HEK293T (cell line): ENCODE results near the gene CCDC88B.

Experiments
- CTCF ChIA-PET: fragments of 350-600 bp; formaldehyde crosslinking; extraction: SDS; loops from one replicate; lab custom pipeline; 2021; ENCODE audit warnings: antibody characterized with exemption, inconsistent platforms; lab: Yijun Ruan, JAX
- POLR2A ChIA-PET: fragments of 350-600 bp; formaldehyde crosslinking; extraction: SDS; loops from one replicate; lab custom pipeline; 2020; ENCODE audit warnings: antibody characterized with exemption, inconsistent platforms; lab: Yijun Ruan, JAX
- DNase-seq: peaks from one replicate; pipeline ENCODE4 v3.0.0; 2012; ENCODE audit warnings: mixed read lengths; ENCODE audit errors: extremely low spot score
- ARNT ChIP-seq: fragments of 450-650 bp; IDR thresholded peaks from 2 replicates; pipeline ENCODE4 v1.6.1; 2017; ENCODE audit warnings: mild to moderate bottlenecking
- BHLHE40 ChIP-seq: fragments of 450-650 bp; IDR thresholded peaks from 2 replicates; pipeline ENCODE4 v1.6.1; 2016; ENCODE audit warnings: mild to moderate bottlenecking, moderate library complexity, borderline replicate concordance
- CTBP1 ChIP-seq: fragments of 450-650 bp; IDR thresholded peaks from 2 replicates; pipeline ENCODE4 v1.6.1; 2016; ENCODE audit warnings: borderline replicate concordance
- ELF4 ChIP-seq: fragments of 450-650 bp; IDR thresholded peaks from 2 replicates; pipeline ENCODE4 v1.6.1; 2017; ENCODE audit warnings: antibody characterized with exemption
- FOXA1 ChIP-seq: fragments of 450-650 bp; IDR thresholded peaks from 2 replicates; pipeline ENCODE4 v1.6.1; 2016; ENCODE audit warnings: mild to moderate bottlenecking
- FOXK2 ChIP-seq: fragments of 450-650 bp; IDR thresholded peaks from 2 replicates; pipeline ENCODE4 v1.6.1; 2016; ENCODE audit warnings: mild to moderate bottlenecking
- FOXM1 ChIP-seq: fragments of 450-650 bp; IDR thresholded peaks from 2 replicates; pipeline ENCODE4 v1.6.1; 2017; ENCODE audit warnings: mild to moderate bottlenecking, borderline replicate concordance
- HDGF ChIP-seq: fragments of 450-650 bp; IDR thresholded peaks from 2 replicates; pipeline ENCODE4 v1.6.1; 2017; ENCODE audit warnings: antibody characterized with exemption, borderline replicate concordance
- L3MBTL2 ChIP-seq: fragments of 450-650 bp; conservative IDR thresholded peaks from 2 replicates; pipeline ENCODE4 v1.6.1; 2016; ENCODE audit warnings: mild to moderate bottlenecking
- LEF1 ChIP-seq: fragments of 450-650 bp; IDR thresholded peaks from 2 replicates; pipeline ENCODE4 v1.6.1; 2017; ENCODE audit warnings: mild to moderate bottlenecking, borderline replicate concordance
- NFRKB ChIP-seq: fragments of 450-650 bp; IDR thresholded peaks from 2 replicates; pipeline ENCODE4 v1.6.1; 2016; ENCODE audit warnings: mild to moderate bottlenecking, moderate library complexity
- PKNOX1 ChIP-seq: fragments of 450-650 bp; IDR thresholded peaks from 2 replicates; pipeline ENCODE4 v1.6.1; 2016
- SP1 ChIP-seq: fragments of 450-650 bp; IDR thresholded peaks from 2 replicates; pipeline ENCODE4 v1.6.1; 2017
- SUZ12 ChIP-seq: fragments of 450-650 bp; IDR thresholded peaks from 2 replicates; pipeline ENCODE4 v1.6.1; 2016; ENCODE audit warnings: mild to moderate bottlenecking
- TARDBP ChIP-seq: fragments of 450-650 bp; IDR thresholded peaks from 2 replicates; pipeline ENCODE4 v1.6.1; 2016
- ZNF384 ChIP-seq: fragments of 450-650 bp; IDR thresholded peaks from 2 replicates; pipeline ENCODE4 v1.6.1; 2016

CCDC88B gene

GRCh38 chr11:64384981-64385944 lies 45.3 kb downstream of the CCDC88B start:
- TF ChIP-seq FOXA1 = no peak
- no peak for TF ChIP-seq PKNOX1
- no peak for TF ChIP-seq ELF4
- no peak for TF ChIP-seq L3MBTL2
- no peak for TF ChIP-seq FOXK2
- TF ChIP-seq CTBP1 = no peak
- no peak for TF ChIP-seq BHLHE40
- no peak for TF ChIP-seq NFRKB
- TF ChIP-seq TARDBP = no peak
- TF ChIP-seq ARNT = no peak
- TF ChIP-seq ZNF384 = no peak
- no peak for TF ChIP-seq HDGF
- POLR2A ChIA-PET = interaction anchor here (1.3 kb wide), 1 partner anchor 67 kb away, joined by 4 read pairs; the partner anchor contains the start of gene PRDX5
- no peak for DNase-seq
- CTCF ChIA-PET = interaction anchor here (0.9 kb wide), 1 partner anchor 64 kb away, joined by 3 read pairs; no protein-coding TSS in a partner anchor

DNA sequence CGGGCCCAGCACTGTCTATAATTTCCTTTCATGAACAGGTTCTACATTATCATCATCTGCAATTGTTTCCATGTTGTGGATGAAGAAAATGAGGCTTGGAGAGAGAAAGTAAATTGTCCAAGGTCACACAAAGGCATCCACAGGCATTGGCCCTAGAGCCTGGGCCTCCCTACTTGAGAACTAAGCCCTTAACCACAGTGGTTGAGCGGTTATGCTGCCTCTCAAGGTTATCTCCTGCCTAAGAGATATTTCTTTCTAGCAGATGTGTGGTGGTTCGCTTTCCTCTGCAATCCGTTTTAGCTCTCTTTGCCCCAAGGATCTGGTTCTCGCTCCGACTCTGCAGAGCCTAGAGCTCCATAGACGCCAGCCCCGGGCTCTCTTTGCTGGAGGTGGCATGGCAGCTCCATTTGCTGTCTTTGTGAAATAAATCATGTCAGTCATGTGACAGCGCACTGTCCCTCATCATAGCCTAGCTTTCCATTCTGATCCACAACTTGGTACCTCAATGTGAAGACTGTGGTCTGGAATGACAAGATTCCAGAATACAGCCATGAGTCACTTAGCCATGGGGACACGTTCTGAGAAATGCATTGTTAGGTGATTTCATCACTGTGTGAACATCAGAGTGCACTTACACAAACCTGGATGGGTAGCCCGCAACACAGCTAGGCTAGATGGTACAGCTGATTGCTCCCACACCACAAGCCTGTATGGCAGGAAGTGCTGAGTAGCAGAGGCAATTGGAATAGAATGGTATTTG lies 46.1 kb downstream of the CCDC88B start:
- no peak for DNase-seq
- CTCF ChIA-PET = interaction anchor here (0.9 kb wide), 1 partner anchor 63 kb away, joined by 3 read pairs; no protein-coding TSS in a partner anchor
- TF ChIP-seq PKNOX1 (peak; percentile 36; the same call in 1 of the 2 replicates), SP1 (no peak), ARNT (no peak), LEF1 (no peak), CTBP1 (no peak)
- POLR2A ChIA-PET = interaction anchor here (1.3 kb wide), 1 partner anchor 68 kb away, joined by 4 read pairs; the partner anchor contains the start of gene PRDX5

GRCh38 chr11:64387916-64388315 lies 47.9 kb downstream of the CCDC88B start:
- POLR2A ChIA-PET = no interaction called here
- DNase-seq = no peak
- CTCF ChIA-PET = no interaction called here
- TF ChIP-seq HDGF = no peak

GRCh38 chr11:64388894-64389293 lies 48.9 kb downstream of the CCDC88B start:
- ChIA-PET POLR2A (no interaction called here), CTCF (no interaction called here)
- DNase-seq = no peak
- TF ChIP-seq PKNOX1 (no peak), SUZ12 (no peak), SP1 (no peak), L3MBTL2 (no peak), FOXA1 (no peak), ELF4 (no peak), TARDBP (no peak), FOXM1 (no peak), ARNT (no peak), HDGF (no peak), CTBP1 (no peak), NFRKB (no peak), ZNF384 (no peak), BHLHE40 (no peak), FOXK2 (no peak)

DNA sequence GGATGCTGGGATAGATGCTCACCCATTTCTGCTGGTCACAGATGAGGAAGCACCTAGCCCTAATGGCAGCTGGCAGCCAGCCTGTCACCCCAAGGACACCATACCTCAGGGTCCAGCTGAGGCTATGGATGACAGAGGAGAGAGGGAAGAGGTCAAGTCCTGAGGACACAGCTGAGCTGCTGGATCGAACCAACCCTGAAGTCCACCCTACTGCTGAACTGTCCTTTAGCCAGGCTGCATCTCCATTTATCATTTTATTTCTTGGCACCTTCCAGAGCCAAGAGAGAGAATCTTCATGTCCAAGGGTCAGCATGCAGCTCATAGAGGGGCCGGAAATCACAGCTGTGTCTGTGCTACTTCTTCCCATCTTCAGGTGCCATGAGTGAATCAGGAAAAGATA lies 49.8 kb downstream of the CCDC88B start:
- ChIA-PET CTCF (interaction anchor here (0.7 to 1.9 kb wide), 4 partner anchors 10 to 259 kb away, joined by 3 to 5 read pairs (median 3); no protein-coding TSS in a partner anchor), POLR2A (no interaction called here)
- DNase-seq = no peak
- TF ChIP-seq BHLHE40 = no peak
- TF ChIP-seq SP1 = no peak
- TF ChIP-seq ELF4 = no peak
- no peak for TF ChIP-seq ZNF384
- TF ChIP-seq FOXM1 = no peak
- TF ChIP-seq ARNT = no peak
- TF ChIP-seq PKNOX1 = no peak
- no peak for TF ChIP-seq LEF1
- TF ChIP-seq CTBP1 = no peak
- TF ChIP-seq HDGF = no peak
- no peak for TF ChIP-seq FOXK2
- TF ChIP-seq L3MBTL2 = no peak
- no peak for TF ChIP-seq SUZ12
- TF ChIP-seq FOXA1 = no peak
- TF ChIP-seq TARDBP = no peak
- TF ChIP-seq NFRKB = no peak
